AG04449 (cell line): ENCODE data around the gene UCK2.

Experiments used
- CTCF ChIA-PET: fragments of 350-600 bp; formaldehyde crosslinking; extraction: SDS; loops from one replicate; lab custom pipeline; 2021; ENCODE audit warnings: antibody characterized with exemption; lab: Yijun Ruan, JAX
- POLR2A ChIA-PET: fragments of 400-600, 350-600 bp; formaldehyde crosslinking; extraction: SDS; loops from one replicate; lab custom pipeline; 2020; ENCODE audit warnings: antibody characterized with exemption, inconsistent platforms; lab: Yijun Ruan, JAX
- DNase-seq: peaks from one replicate; pipeline ENCODE4 v3.0.0-alpha.2; 2010; ENCODE audit warnings: low read depth, low spot score
- H3K4me3 ChIP-seq: 2 replicates; pipeline ENCODE4 v1.5.1; 2011; ENCODE audit warnings: low read depth, mild to moderate bottlenecking, control low read depth, low read length
- CTCF ChIP-seq: IDR thresholded peaks from one replicate; pipeline ENCODE4 v1.5.1; 2011; ENCODE audit warnings: mild to moderate bottlenecking, moderate library complexity, low read length, control low read depth, inconsistent platforms; ENCODE audit not compliant: insufficient read depth; ENCODE audit errors: missing control alignments

The UCK2 gene

GRCh38 chr1:165905853-165906252, 78.4 kb downstream of the UCK2 start:
- POLR2A ChIA-PET, result no interaction called here
- H3K4me3 ChIP-seq, result no peak overlapping the region
- CTCF ChIA-PET, result interaction anchor here (0.8 to 3.5 kb wide), 6 partner anchors 8 to 304 kb away, joined by 3 to 40 read pairs (median 4); partner anchors contain the start of gene ALDH9A1
- DNase-seq, result no peak
- no peak for TF ChIP-seq CTCF

GRCh38 chr1:165907256-165907857, 79.9 kb downstream of the UCK2 start:
- DNase-seq, result no peak
- CTCF ChIA-PET, result interaction anchor here (0.7 to 2.3 kb wide), 15 partner anchors 9 to 210 kb away, joined by 3 to 11 read pairs (median 3); partner anchors contain the start of gene ALDH9A1
- H3K4me3 ChIP-seq, result no peak overlapping the region
- POLR2A ChIA-PET, result interaction anchor here (1.2 to 1.8 kb wide), 2 partner anchors 9 to 138 kb away, joined by 4 to 6 read pairs; partner anchors contain the start of gene TMCO1
- TF ChIP-seq CTCF, result no peak

- ChIA-PET CTCF (interaction anchor here (0.7 to 9.0 kb wide), 5 partner anchors 155 to 518 kb away, joined by 3 to 131 read pairs (median 4); no protein-coding TSS in a partner anchor), POLR2A (no interaction called here)
- no peak overlapping the region for H3K4me3 ChIP-seq
- no peak for DNase-seq
- TF ChIP-seq CTCF, result no peak
Measured at GRCh38 chr1:165910764-165911421, 83.5 kb downstream of the UCK2 start.

- ChIA-PET CTCF (interaction anchor here (1.1 to 9.0 kb wide), 11 partner anchors 8 to 311 kb away, joined by 3 to 131 read pairs (median 33); partner anchors contain the start of gene TMCO1), POLR2A (no interaction called here)
- DNase-seq, result no peak
- no peak overlapping the region for H3K4me3 ChIP-seq
- TF ChIP-seq CTCF, result no peak
Measured at GRCh38 chr1:165911609-165912281, 84.3 kb downstream of the UCK2 start.

- DNase-seq, result no peak
- CTCF ChIA-PET, result interaction anchor here (0.7 to 9.0 kb wide), 16 partner anchors 9 to 520 kb away, joined by 3 to 131 read pairs (median 27); partner anchors contain the start of gene TMCO1
- no peak for TF ChIP-seq CTCF
- no peak overlapping the region for H3K4me3 ChIP-seq
- POLR2A ChIA-PET, result no interaction called here
Measured at GRCh38 chr1:165912638-165913037, 85.2 kb downstream of the UCK2 start.
